Common myeloid progenitor, CD34-positive (primary cell): Measurements from ENCODE around the gene OGFR.

Experiments used
- CTCF ChIA-PET: fragments of 350-600 bp; sonication (Branson Sonifier 250); formaldehyde crosslinking; loops from one replicate; lab custom pipeline; 2021; ENCODE audit warnings: antibody characterized with exemption; lab: Charles Lee
- POLR2A ChIA-PET: fragments of 350-600 bp; sonication (Branson Sonifier 250); formaldehyde crosslinking; loops from one replicate; lab custom pipeline; 2021; ENCODE audit warnings: antibody characterized with exemption; lab: Charles Lee
- DNase-seq, 3 donors: peaks; one replicate each; pipeline versions ENCODE4 v3.0.0 to v3.0.0-alpha.2; 2013
- H3K27ac ChIP-seq, 2 experiments: 1 replicate in 1 of 2; 2 replicates in 1 of 2; pipeline ENCODE4 v1.7.0; 2013; ENCODE audit warnings: inconsistent platforms in 2 of 2, low read length in 2 of 2, mild to moderate bottlenecking in 2 of 2, low read depth in 1 of 2, moderate library complexity in 1 of 2; ENCODE audit not compliant: severe bottlenecking in 2 of 2, insufficient read depth in 1 of 2, poor library complexity in 1 of 2
- H3K27me3 ChIP-seq, 5 experiments: replicated peaks in 2 of 5; 1 replicate in 3 of 5; 2 replicates in 2 of 5; pipeline versions ENCODE4 v1.6.1 to v1.7.0; 2013; ENCODE audit warnings: low read length in 4 of 5, mild to moderate bottlenecking in 2 of 5, moderate library complexity in 2 of 5, inconsistent platforms in 1 of 5; ENCODE audit not compliant: insufficient read depth in 5 of 5, control insufficient read depth in 4 of 5
- H3K36me3 ChIP-seq, 4 experiments: 1 replicate in 2 of 4; 2 replicates in 2 of 4; pipeline versions ENCODE4 v1.6.1 to v1.7.0; 2013; ENCODE audit warnings: low read length in 3 of 4, control low read depth in 1 of 4, mild to moderate bottlenecking in 1 of 4; ENCODE audit not compliant: control insufficient read depth in 4 of 4, insufficient read depth in 4 of 4
- H3K4me1 ChIP-seq, 4 experiments: 1 replicate in 3 of 4; 2 replicates in 1 of 4; pipeline versions ENCODE4 v1.6.1 to v1.7.1; 2013; ENCODE audit warnings: low read length in 3 of 4, mild to moderate bottlenecking in 3 of 4, control low read depth in 1 of 4, inconsistent platforms in 1 of 4, moderate library complexity in 1 of 4; ENCODE audit not compliant: control insufficient read depth in 4 of 4, insufficient read depth in 4 of 4; ENCODE audit errors: control extremely low read depth in 1 of 4
- H3K4me3 ChIP-seq, 7 experiments: 1 replicate in 4 of 7; 2 replicates in 3 of 7; pipeline versions ENCODE4 v1.5.1 to v1.7.0; 2013; ENCODE audit warnings: mild to moderate bottlenecking in 7 of 7, low read length in 6 of 7, moderate library complexity in 6 of 7, inconsistent platforms in 2 of 7, low read depth in 2 of 7, control low read depth in 1 of 7; ENCODE audit not compliant: insufficient read depth in 4 of 7, control insufficient read depth in 1 of 7; ENCODE audit errors: extremely low read depth in 1 of 7
- H3K9me3 ChIP-seq, 5 experiments: 1 replicate in 4 of 5; 2 replicates in 1 of 5; pipeline versions ENCODE4 v1.6.1 to v1.7.1; 2013; ENCODE audit warnings: low read length in 4 of 5, mild to moderate bottlenecking in 2 of 5, inconsistent platforms in 1 of 5, low read depth in 1 of 5, moderate library complexity in 1 of 5; ENCODE audit not compliant: control insufficient read depth in 4 of 5, insufficient read depth in 2 of 5; ENCODE audit errors: control extremely low read depth in 1 of 5
- WGBS: methylation state at CpG from one replicate; pipeline ENCODE4 v1.1.5; 2013; ENCODE audit not compliant: insufficient coverage; 5-methylcytosine and 5-hydroxymethylcytosine counted together

The OGFR gene

DNA sequence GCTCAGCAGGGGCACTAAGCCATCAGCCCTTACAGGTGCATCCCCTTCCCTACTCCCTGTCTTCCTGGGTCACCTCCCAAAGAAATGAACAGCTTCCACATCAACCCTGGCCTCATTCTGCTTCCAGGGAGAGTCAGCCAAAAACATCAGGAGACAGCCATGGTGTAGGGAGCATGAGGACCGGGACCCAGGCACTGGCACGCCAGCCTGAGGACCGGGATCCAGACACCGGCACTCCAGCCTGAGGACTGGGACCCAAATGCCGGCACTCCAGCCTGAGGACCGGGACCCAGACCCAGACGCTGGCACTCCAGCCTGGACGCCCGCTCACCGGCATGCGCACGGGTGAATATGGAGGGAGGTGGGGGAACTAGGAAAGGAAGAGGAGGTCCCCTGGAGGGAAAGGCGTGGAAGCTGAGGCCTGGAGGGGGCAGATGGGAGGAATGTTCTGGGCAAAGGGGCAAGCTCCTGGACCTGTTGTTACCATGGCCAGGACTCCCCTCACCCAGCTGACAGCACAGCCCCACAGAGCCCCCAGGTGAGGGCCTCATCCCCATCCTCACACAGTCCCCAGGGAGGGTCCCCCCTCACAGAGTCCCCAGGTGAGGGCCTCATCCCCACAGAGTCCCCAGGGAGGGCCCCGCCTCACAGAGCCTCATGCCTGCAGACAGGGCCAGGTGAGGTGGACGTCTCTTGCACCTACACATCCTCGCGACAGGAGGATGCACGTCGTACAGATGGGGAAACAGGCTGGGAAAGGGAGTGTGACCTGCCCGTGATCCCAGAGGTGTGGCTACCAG, 34.3 kb upstream of the OGFR start:
- 97% methylated on average over 19 of the region's 20 CpGs for WGBS
- H3K27ac ChIP-seq = no peak overlapping the region
- ChIA-PET POLR2A (no interaction called here), CTCF (interaction anchor here (1.4 kb wide), 1 partner anchor 12 kb away, joined by 3 read pairs; no protein-coding TSS in a partner anchor)
- no peaks in the 10 kb centered on the region for H3K36me3 ChIP-seq
- peaks cover 0 to 7% (median 5%) of the 10 kb centered on the region in 4 experiments for H3K4me1 ChIP-seq
- no peaks in the 10 kb centered on the region for H3K9me3 ChIP-seq
- DNase-seq = no peak
- H3K27me3 ChIP-seq = no peaks in the 10 kb centered on the region
- no peak overlapping the region for H3K4me3 ChIP-seq

GRCh38 chr20:62770916-62771315, 33.7 kb upstream of the OGFR start:
- H3K27me3 ChIP-seq = no peaks in the 10 kb centered on the region
- H3K9me3 ChIP-seq = no peaks in the 10 kb centered on the region
- CTCF ChIA-PET = interaction anchor here (1.4 kb wide), 1 partner anchor 12 kb away, joined by 3 read pairs; no protein-coding TSS in a partner anchor
- peaks cover 0 to 11% (median 6%) of the 10 kb centered on the region in 4 experiments for H3K4me1 ChIP-seq
- POLR2A ChIA-PET = no interaction called here
- H3K27ac ChIP-seq = no peak overlapping the region
- no peaks in the 10 kb centered on the region for H3K36me3 ChIP-seq
- DNase-seq = no peak
- 97% methylated on average over 13 of the region's 14 CpGs for WGBS
- no peak overlapping the region for H3K4me3 ChIP-seq

GRCh38 chr20:62771396-62772102, 33.1 kb upstream of the OGFR start:
- ChIA-PET POLR2A (no interaction called here), CTCF (interaction anchor here (0.6 to 1.4 kb wide), 2 partner anchors 13 to 403 kb away, joined by 3 read pairs; no protein-coding TSS in a partner anchor)
- Histone ChIP-seq H3K27ac (no peak overlapping the region), H3K9me3 (no peaks in the 10 kb centered on the region), H3K36me3 (no peaks in the 10 kb centered on the region), H3K4me3 (no peak overlapping the region), H3K27me3 (no peaks in the 10 kb centered on the region), H3K4me1 (peaks cover 0 to 17% (median 12%) of the 10 kb centered on the region in 4 experiments)
- no peak for DNase-seq
- 93% methylated on average over 20 of the region's 25 CpGs for WGBS

DNA sequence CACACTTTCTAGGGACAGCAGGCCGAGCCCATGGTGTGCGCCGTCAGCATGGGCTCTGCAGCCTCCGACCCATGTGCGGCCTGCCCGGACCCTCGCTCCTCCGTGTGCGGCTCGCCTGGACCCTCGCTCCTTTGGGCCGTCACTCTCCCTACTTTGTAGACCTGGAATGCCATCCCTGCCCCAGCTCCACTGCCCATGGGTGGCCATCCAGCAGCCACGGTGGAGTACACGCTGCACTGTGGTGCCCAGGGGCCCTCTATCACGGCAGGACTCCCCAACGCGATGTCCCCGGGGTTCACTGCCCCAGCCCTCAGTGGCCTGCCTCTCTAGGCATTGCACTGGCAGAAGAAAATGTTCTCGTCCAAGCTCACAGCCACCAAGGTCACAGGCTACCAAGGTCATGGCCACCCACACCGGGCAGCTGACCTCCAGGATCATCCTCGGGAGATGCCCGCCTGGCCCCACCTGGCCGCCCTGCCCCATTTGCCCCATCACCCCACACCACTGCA, 32.5 kb upstream of the OGFR start:
- no peaks in the 10 kb centered on the region for H3K27me3 ChIP-seq
- no peak for DNase-seq
- no peaks in the 10 kb centered on the region for H3K36me3 ChIP-seq
- H3K9me3 ChIP-seq = no peaks in the 10 kb centered on the region
- no peak overlapping the region for H3K4me3 ChIP-seq
- POLR2A ChIA-PET = no interaction called here
- whole genome bisulfite sequencing = 96% methylated on average over 18 of the region's 23 CpGs
- peaks cover 2 to 19% (median 14%) of the 10 kb centered on the region in 4 experiments for H3K4me1 ChIP-seq
- no peak overlapping the region for H3K27ac ChIP-seq
- CTCF ChIA-PET = interaction anchor here (0.6 to 1.4 kb wide), 2 partner anchors 14 to 403 kb away, joined by 3 read pairs; no protein-coding TSS in a partner anchor

DNA sequence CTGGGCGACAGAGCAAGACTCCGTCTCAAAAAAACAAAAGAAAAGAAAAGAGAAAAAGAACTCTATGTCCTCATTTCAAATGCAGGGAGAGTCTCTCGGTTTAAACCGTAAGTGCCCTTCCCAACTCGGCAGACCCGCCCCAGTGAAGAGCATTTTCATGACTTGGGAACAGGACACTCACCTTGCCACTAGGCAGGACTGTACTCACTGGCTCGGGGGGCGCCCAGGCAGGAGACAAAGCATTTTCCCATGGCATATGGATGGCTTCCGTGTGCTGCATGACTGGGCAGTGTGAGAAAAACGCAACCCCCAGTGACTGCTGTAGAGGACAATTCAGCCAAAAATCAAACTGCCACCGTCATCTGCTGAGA, 32.0 kb upstream of the OGFR start:
- Histone ChIP-seq H3K36me3 (no peaks in the 10 kb centered on the region), H3K27me3 (no peaks in the 10 kb centered on the region), H3K4me1 (peaks cover 3 to 19% (median 16%) of the 10 kb centered on the region in 4 experiments), H3K4me3 (no peak overlapping the region), H3K27ac (no peak overlapping the region), H3K9me3 (no peaks in the 10 kb centered on the region)
- 92% methylated on average over 9 of the region's 11 CpGs for WGBS
- ChIA-PET POLR2A (no interaction called here), CTCF (no interaction called here)
- DNase-seq = no peak

GRCh38 chr20:62772990-62773844, 31.4 kb upstream of the OGFR start:
- Histone ChIP-seq H3K4me1 (peaks cover 3 to 19% (median 16%) of the 10 kb centered on the region in 4 experiments), H3K36me3 (no peaks in the 10 kb centered on the region), H3K9me3 (no peaks in the 10 kb centered on the region), H3K4me3 (no peak overlapping the region), H3K27me3 (no peaks in the 10 kb centered on the region), H3K27ac (no peak overlapping the region)
- POLR2A ChIA-PET = no interaction called here
- CTCF ChIA-PET = no interaction called here
- 88% methylated on average over 19 of the region's 19 CpGs for WGBS
- no peak for DNase-seq
